Posterior cingulate gyrus (tissue), 11 donors: ENCODE data around the gene THSD8.

Experiments used
- DNase-seq, 10 donors: peaks; one replicate each; pipeline versions ENCODE4 v3.0.0 to v3.0.0-alpha.2; 2020 to 2021; ENCODE audit warnings: mixed read lengths in 3 of 10
- intact Hi-C: fragments of 100-400 bp; cut with DNase I; formaldehyde crosslinking; loops from one replicate; pipeline ENCODE4 v1.15.1; 2023

THSD8 gene

GRCh38 chr19:12778017-12778904, 23.6 kb upstream of the THSD8 start:
- intact Hi-C loops = loop anchor here (5.0 kb wide), 1 partner anchor 69 kb away; no protein-coding TSS in a partner anchor
- peak in 7 of 10 donors; percentile 42 to 94 (median 62) for DNase-seq

DNA sequence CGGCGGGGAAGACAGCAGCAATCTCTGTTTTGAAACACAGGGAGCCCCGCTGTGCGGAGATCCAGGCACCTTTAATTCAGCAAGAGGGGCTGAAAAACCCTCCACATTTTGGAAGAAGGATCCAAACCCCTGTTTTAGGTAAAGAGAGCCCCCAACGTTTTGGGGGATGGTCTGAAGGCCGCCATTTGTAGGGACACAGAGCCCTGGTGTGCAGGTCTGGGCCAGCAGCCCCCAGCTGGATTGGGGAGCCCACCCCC, 23.0 kb upstream of the THSD8 start:
- intact Hi-C loops = loop anchor here (5.0 kb wide), 1 partner anchor 68 kb away; no protein-coding TSS in a partner anchor
- DNase-seq = no peak

- intact Hi-C loops = loop anchor here (5.0 kb wide), 1 partner anchor 68 kb away; no protein-coding TSS in a partner anchor
- peak in 1 of 10 donors; percentile 88 for DNase-seq
These were observed 22.5 kb upstream of the THSD8 start for GRCh38 chr19:12779162-12779993.

DNA sequence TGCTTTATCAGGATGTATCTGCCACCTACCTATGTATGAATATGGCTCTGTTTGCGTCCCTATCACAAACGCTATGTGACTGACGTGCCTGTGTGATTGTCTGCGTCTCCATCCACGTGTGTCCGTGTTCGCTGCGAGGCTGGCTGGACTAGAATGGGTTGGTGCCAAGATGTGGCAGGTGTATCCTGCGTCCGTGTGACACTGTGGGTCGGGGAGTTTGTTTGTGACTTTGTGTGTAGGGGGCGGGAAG, 19.8 kb upstream of the THSD8 start:
- no peak for DNase-seq
- intact Hi-C loops = no loop called here

DNA sequence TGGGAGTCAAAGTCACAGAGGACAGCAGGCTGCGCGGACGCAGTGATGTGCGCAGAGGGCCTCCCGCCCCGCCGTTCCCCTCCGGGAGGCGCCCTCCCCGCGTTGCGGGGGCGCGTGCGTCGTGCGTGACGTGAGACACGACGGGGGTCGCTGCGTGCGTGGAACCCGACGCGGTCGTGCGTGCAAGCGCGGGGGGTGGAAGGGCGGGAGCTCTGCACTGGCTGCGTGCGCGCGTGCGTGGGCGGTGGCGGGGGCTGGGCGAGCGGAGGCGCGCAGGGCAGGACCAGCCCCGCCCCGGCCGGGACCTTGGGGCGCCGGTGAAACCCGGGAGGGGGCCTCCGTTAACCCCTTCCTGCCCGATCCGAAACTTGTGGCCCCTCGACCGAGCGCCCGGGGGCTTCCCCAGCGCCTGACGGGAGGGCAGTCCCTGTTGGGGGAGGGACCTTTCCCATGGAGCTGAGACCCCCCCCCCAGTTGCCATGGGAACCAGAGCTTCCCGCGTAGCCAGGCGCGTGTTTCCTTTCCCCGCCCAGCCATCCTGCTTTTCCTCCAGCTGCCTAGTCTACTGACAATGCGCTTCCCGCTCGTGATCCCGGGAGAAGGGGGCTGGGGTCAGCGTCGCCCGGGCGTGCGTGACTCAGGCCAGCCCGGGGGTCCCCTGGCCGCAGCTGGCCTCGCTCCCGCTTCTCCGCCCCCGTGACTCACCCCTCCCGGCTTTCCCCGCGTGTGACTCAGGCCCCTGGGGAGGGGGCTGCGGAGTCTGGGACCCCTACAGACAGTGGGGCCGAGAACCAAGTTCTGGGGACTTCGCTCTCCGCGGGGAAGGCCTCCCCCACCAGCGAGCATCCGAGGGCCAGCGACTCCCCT, 19.2 kb upstream of the THSD8 start:
- DNase-seq = peak; percentile 77 to 99 (median 92)
- intact Hi-C loops = no loop called here

- intact Hi-C loops = no loop called here
- DNase-seq = no peak
These were observed 18.5 kb upstream of the THSD8 start for GRCh38 chr19:12783291-12783848.

DNA sequence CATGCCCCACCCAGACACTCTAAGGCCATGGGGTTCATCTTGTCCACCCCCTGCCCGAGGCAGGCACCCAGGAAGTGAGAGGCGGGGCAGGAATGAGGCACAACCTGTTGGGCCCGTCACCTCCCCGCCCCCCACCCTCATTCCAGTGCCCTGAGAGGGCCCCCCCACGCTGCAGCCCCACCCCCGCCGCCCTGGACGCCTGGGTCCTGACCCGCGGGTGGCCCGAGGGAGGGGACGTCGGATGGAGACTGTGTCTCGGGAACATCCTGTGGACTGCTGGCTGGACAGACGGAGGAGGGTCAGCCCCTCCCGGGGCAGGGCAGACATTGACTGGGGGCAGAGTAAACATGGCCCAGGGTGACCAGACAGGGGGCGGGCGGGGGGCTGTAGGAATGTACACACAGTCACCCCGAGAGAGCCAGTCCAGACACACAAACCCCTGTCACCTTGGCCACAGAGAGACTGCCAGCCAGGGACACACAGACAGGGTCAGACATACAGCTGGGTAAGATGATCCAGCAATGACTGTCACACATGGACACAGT, 17.9 kb upstream of the THSD8 start:
- no peak for DNase-seq
- intact Hi-C loops = no loop called here

DNA sequence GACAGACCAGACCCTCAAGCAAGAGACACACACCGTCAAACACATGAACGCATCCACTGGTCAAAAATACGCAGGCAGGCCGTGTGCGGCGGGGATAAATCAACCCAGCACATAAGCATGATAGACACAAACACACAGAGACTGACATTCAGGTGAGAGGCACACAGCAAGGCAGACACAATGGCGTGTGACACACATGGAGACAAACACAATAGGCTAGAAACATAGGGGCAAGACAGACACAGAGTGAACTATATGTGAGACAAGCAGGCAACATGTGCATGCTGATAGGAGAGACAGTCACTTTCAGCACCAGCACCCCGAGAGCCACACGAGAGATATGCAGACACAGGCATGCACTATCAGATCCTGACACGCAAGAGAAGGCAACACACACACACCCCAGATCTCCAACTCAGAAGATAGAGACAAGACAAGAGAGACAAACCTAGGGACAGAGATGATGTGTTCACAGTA, 17.4 kb upstream of the THSD8 start:
- DNase-seq = no peak
- intact Hi-C loops = no loop called here

DNA sequence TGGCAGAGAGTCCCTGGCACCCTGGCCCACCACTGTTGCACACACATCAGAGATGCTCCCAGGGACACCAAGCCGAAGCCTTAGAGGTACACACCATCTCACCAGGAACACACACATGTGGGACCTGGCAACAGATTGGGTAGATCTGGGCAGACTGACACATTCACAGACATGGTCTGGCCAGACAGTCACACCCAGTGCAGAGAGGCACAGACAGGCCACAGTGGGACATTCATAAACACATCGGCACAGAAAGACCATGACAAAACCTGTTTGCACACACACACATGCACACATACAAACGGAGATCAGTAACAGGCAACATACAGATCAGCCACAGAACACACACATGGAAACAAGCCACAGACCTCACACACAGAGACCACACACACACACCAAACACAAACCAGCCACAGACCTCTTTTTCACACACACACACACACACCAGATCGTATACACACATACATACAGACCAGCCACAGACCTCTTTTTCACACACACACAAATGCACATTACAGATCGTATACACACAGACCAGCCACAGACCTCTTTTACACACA, 16.9 kb upstream of the THSD8 start:
- no peak for DNase-seq
- intact Hi-C loops = no loop called here

DNA sequence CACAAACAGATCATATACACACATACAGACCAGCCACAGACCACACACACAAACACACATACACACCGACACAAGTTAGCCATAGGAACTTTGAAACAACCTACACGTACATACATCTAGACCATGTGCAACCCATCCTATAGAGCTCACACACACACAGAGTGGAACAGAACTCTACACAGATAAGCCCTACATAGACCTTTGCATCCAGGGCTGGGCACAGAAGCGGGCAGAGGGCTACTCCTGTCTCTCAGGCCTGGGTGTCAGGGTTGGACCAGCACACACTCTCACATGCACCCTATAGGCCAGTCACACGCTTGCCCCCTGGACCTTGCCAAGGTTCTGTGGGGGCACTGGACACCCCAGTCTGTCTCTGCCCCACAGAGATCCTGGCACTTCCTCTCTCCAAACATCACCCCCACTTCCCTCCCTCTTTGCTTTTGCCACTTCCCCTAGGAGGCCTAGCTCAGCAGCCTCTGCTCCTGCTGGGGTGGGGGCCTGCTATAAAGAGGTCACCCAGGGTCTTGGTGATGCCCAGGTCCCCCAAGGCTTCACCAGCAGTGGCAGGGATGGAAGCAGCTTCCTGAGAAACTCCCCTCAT, 16.3 kb upstream of the THSD8 start:
- intact Hi-C loops = no loop called here
- DNase-seq = no peak

- intact Hi-C loops = no loop called here
- DNase-seq = peak in 7 of 10 donors; percentile 35 to 90 (median 60)
These were observed 15.6 kb upstream of the THSD8 start for GRCh38 chr19:12786141-12786870.

GRCh38 chr19:12786952-12787351, 14.9 kb upstream of the THSD8 start:
- no peak for DNase-seq
- intact Hi-C loops = no loop called here

GRCh38 chr19:12787458-12787857, 14.4 kb upstream of the THSD8 start:
- no peak for DNase-seq
- intact Hi-C loops = no loop called here

- intact Hi-C loops = no loop called here
- no peak for DNase-seq
These were observed 13.7 kb upstream of the THSD8 start for GRCh38 chr19:12788042-12788681.

GRCh38 chr19:12788682-12789097, 13.2 kb upstream of the THSD8 start:
- peak in 8 of 10 donors; percentile 36 to 95 (median 64) for DNase-seq
- intact Hi-C loops = no loop called here

DNA sequence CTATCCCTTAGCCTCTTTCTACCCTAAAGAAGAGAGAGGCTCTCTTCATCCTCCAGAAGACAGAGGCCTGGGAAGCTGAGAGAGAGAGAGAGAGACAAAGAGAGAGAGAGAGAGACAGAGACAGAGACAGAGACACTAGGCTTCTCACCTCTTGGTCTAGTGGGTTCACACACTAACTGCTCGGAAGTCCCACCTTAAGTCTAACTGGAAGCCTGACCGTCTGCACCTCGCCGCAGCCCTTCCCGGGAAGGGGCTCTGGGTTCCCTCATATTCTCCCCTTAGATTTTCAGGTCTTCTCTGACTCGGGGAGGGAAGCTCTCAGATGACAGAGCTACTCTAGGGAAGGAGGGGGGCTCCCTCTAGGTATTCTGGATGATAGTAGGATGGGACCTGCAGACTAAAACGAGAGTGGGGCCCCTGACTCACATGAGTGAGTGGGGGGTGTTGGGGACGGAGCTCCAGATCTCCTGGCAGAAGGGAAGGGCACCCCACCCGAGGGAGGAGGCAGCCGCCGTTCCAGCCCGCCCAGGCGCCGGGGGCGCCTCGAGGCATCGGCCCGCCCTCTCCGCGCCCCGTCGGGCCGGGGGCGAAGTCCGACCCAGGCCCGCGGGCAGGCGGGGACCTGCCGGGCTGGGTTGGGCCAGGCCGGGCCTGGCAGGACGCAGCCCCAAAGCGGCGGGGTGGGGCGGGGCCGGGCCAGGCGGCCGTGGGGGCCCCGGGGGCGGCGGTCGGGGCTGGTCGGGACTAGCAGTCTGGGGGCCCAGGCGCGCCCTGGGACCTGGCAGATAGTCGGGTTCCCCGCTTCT, 12.6 kb upstream of the THSD8 start:
- no peak for DNase-seq
- intact Hi-C loops = no loop called here

DNA sequence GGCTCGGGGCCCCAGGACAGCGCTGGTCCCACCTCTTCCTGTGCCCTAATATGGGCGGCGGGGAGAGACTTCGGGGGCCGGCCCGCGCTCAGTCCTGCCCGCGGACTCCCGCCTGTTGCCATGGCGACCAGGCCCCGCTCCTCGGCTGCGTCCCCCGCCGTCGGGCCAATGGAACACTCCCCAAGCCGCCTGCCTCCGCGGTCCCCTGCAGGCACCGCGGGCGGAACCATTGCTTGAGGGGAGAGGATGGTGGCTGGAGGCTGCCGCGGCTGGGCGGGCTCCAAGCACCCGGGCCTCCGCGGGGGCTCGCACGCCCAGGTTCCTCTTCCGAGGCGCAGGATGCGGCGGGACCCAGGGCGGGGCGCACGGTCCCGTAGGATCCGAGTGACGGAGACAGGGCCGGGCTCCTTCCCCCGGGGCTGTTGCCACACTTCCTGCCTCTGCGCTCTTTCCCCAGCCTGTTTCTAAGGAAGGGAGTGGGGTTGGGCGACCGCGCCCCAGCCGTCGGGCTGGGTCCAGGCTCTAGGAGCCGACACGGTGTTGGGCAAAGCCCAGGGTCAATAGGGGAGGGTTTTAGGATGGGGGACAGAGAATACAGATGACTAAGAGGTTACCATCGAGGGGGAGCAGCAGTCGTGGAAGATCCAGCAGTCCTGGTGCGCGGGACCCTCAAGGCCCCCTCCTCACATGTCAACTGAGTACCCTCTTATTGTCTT, 11.8 kb upstream of the THSD8 start:
- DNase-seq = peak; percentile 92 to 100 (median 97)
- intact Hi-C loops = loop anchor here (2.0 kb wide), 1 partner anchor 55 kb away; the partner anchor contains the start of gene TRIR
